GM23338 (cell line): ENCODE measurements around the gene CACNG3. TPM values are rescaled to one million over a fixed set of nuclear protein-coding genes. Genes with fewer than 3 reads are reported as not detected.

Source experiments
- ATAC-seq: fragments of 200-7000 bp; cut with Tn5 transposase; 3 replicates; pipeline ENCODE4 v1.9.1; 2020
- DNase-seq: peaks from one replicate; pipeline ENCODE4 v3.0.0-alpha.2; 2015; ENCODE audit warnings: low spot score
- H2AFZ ChIP-seq: fragments of 200-600 bp; sonication (generic); 2 replicates; pipeline ENCODE4 v1.8.0; 2016; ENCODE audit warnings: antibody characterized with exemption, mild to moderate bottlenecking, moderate library complexity
- H3F3A ChIP-seq: fragments of 200-600 bp; sonication (generic); replicated peaks from 2 replicates; pipeline ENCODE4 v1.8.0; 2017; ENCODE audit warnings: antibody characterized with exemption, mixed run types, low read depth
- H3K27ac ChIP-seq: fragments of 200-600 bp; sonication (generic); 2 replicates; pipeline ENCODE4 v1.6.1; 2016; ENCODE audit warnings: low read depth
- H3K27me3 ChIP-seq: fragments of 200-600 bp; sonication (generic); 2 replicates; pipeline ENCODE4 v1.8.0; 2016; ENCODE audit warnings: mild to moderate bottlenecking, mixed run types, moderate library complexity; ENCODE audit not compliant: insufficient read depth
- H3K36me3 ChIP-seq: fragments of 200-600 bp; sonication (generic); 2 replicates; pipeline ENCODE4 v1.8.0; 2016; ENCODE audit warnings: mild to moderate bottlenecking; ENCODE audit not compliant: insufficient read depth
- H3K4me1 ChIP-seq: fragments of 200-600 bp; sonication (generic); 2 replicates; pipeline ENCODE4 v1.8.0; 2016; ENCODE audit warnings: mild to moderate bottlenecking, moderate library complexity; ENCODE audit not compliant: insufficient read depth
- H3K4me2 ChIP-seq: fragments of 200-600 bp; sonication (generic); 2 replicates; pipeline ENCODE4 v1.7.1; 2017; ENCODE audit warnings: mixed run types
- H3K4me3 ChIP-seq: fragments of 200-600 bp; sonication (generic); 2 replicates; pipeline ENCODE4 v1.6.1; 2016; ENCODE audit warnings: mixed run types
- H3K79me2 ChIP-seq: fragments of 200-600 bp; sonication (generic); replicated peaks from 2 replicates; pipeline ENCODE4 v1.8.0; 2017; ENCODE audit warnings: mild to moderate bottlenecking; ENCODE audit not compliant: insufficient read depth
- H3K9me2 ChIP-seq: fragments of 200-600 bp; sonication (generic); 2 replicates; pipeline ENCODE4 v1.8.0; 2017; ENCODE audit not compliant: insufficient read depth
- H4K20me1 ChIP-seq: fragments of 200-600 bp; sonication (generic); replicated peaks from 2 replicates; pipeline ENCODE4 v1.8.0; 2017; ENCODE audit warnings: mild to moderate bottlenecking; ENCODE audit not compliant: insufficient read depth
- H3K27ac Mint-ChIP-seq: 2 replicates; pipeline ENCODE4 v1.8.0; 2020; ENCODE audit warnings: inconsistent platforms, mild to moderate bottlenecking, moderate library complexity, mixed read lengths
- H3K27me3 Mint-ChIP-seq: 3 replicates; pipeline ENCODE4 v1.8.0; 2022; ENCODE audit warnings: low read depth, mild to moderate bottlenecking, moderate library complexity, mixed read lengths, inconsistent platforms; ENCODE audit not compliant: insufficient read depth, poor library complexity
- H3K36me3 Mint-ChIP-seq: 3 replicates; pipeline ENCODE4 v1.8.0; 2021; ENCODE audit warnings: low read depth, mild to moderate bottlenecking, inconsistent platforms, moderate library complexity, mixed read lengths
- H3K4me1 Mint-ChIP-seq: 3 replicates; pipeline ENCODE4 v1.8.0; 2020; ENCODE audit warnings: mild to moderate bottlenecking, inconsistent platforms, mixed read lengths
- H3K4me3 Mint-ChIP-seq: 3 replicates; pipeline ENCODE4 v1.8.0; 2021; ENCODE audit warnings: moderate library complexity, mild to moderate bottlenecking, inconsistent platforms, mixed read lengths
- H3K9me3 Mint-ChIP-seq: 3 replicates; pipeline ENCODE4 v1.8.0; 2020; ENCODE audit warnings: moderate library complexity, mild to moderate bottlenecking, inconsistent platforms, mixed read lengths
- EZH2 ChIP-seq: fragments of 200-600 bp; sonication (generic); IDR thresholded peaks from one replicate; pipeline ENCODE4 v1.8.0; 2017; ENCODE audit warnings: antibody characterized with exemption, mild to moderate bottlenecking, low read depth; ENCODE audit not compliant: unreplicated experiment
- JUNB ChIP-seq: IDR thresholded peaks from one replicate; pipeline ENCODE4 v1.6.1; 2016; ENCODE audit warnings: antibody characterized with exemption; ENCODE audit not compliant: unreplicated experiment
- NANOG ChIP-seq: IDR thresholded peaks from 2 replicates; pipeline ENCODE4 v1.6.1; 2016; ENCODE audit warnings: antibody characterized with exemption, borderline replicate concordance
- ZNF114 ChIP-seq: fragments of 250-450 bp; sonication (Bioruptor Pico); IDR thresholded peaks from 2 replicates; pipeline ENCODE4 v1.5.0; 2020; ENCODE audit warnings: mild to moderate bottlenecking, moderate library complexity
- ZNF331 ChIP-seq: fragments of 250-450 bp; sonication (Bioruptor Pico); IDR thresholded peaks from 2 replicates; pipeline ENCODE4 v1.5.0; 2020; ENCODE audit warnings: low read depth, mild to moderate bottlenecking, moderate library complexity
- polyA plus RNA-seq: library from polyadenylated mRNA; unstranded; fragments of >200 nt; fragmentation: Nextera tagmentation; extraction: Ambion mirVana; gene quantifications from 2 replicates; pipeline ENCODE4 v1.2.1, GENCODE V29; 2016
- total RNA-seq: library from RNA; depleted of rRNA; stranded (reverse); fragments of >200 nt; shearing (Covaris generic); gene quantifications from 2 replicates; pipeline ENCODE4 v1.2.3, GENCODE V29; 2014
- TF ChIP-seq, protein P1 (sequence below): fragments of 250-450 bp; sonication (Bioruptor Pico); IDR thresholded peaks from 2 replicates; pipeline ENCODE4 v1.5.0; 2020; ENCODE audit warnings: mild to moderate bottlenecking, moderate library complexity
- TF ChIP-seq, protein P2 (sequence below): IDR thresholded peaks from 2 replicates; pipeline ENCODE4 v1.6.1; 2016; ENCODE audit warnings: antibody characterized with exemption
- TF ChIP-seq, protein P3 (sequence below): IDR thresholded peaks from one replicate; pipeline ENCODE4 v1.6.1; 2018; ENCODE audit warnings: antibody characterized with exemption; ENCODE audit not compliant: unreplicated experiment
- TF ChIP-seq, protein P4 (sequence below), 2 experiments: fragments of 200-600 bp in 1 of 2; sonication (generic) in 1 of 2; conservative IDR thresholded peaks; 2 replicates each; pipeline versions ENCODE4 v1.5.1 to v1.6.1; 2016 to 2017; ENCODE audit warnings: antibody characterized with exemption in 2 of 2, low read depth in 2 of 2, mild to moderate bottlenecking in 2 of 2, moderate library complexity in 1 of 2

Gene CACNG3
- total and polyA plus RNA-seq, 2 experiments from 2014 or later, result not detected

DNA sequence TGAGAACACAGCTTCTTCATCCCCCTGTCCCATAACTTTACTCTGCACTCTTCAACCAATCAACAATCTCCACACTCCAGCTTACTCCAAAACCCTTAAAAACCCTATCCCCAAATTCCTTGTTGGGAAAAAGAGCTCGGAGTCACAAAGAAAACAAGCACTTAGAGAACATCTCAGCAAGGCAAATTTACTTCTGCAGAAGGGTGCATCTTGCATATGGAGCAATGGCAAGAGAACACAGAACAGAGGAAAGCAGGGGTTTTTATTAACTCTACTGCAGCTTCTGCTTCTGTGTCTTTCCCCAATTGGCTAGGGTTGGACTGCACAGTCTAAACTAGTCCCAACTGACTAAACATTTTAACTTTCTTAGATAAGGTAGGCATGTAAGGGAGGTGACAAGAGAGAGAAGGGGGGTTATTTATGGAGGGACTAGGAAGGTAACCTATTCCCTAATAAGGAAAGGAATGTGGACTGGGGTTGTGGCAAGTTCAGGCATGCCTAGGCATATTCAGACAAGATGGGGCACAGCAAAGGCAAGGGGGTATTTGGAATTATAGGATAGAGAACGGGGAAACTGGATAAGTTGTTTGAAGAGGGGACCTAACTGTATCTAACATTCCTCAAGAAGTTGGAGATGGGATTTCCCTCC lies 125.5 kb downstream of the CACNG3 start:
- Histone ChIP-seq H3K27ac (no peak overlapping the region), H3K4me3 (no peak overlapping the region), H3K9me2 (no peaks in the 10 kb centered on the region), H3F3A (no peaks in the 10 kb centered on the region), H3K36me3 (peaks cover 6% of the 10 kb centered on the region; the same call in 1 of the 2 replicates), H2AFZ (no peak overlapping the region), H3K4me2 (no peak overlapping the region), H3K27me3 (peaks cover 11% of the 10 kb centered on the region), H3K4me1 (peaks cover 21% of the 10 kb centered on the region), H3K79me2 (no peaks in the 10 kb centered on the region), H4K20me1 (no peaks in the 10 kb centered on the region)
- Mint-ChIP-seq H3K27me3 (peaks cover 11% of the 10 kb centered on the region), H3K9me3 (peaks cover 64% of the 10 kb centered on the region), H3K4me1 (peaks cover 15% of the 10 kb centered on the region), H3K36me3 (peaks cover 57% of the 10 kb centered on the region), H3K27ac (no peak overlapping the region), H3K4me3 (no peak overlapping the region)
- DNase-seq (peak; percentile 39), ATAC-seq (no peak)
- TF ChIP-seq, protein P1, sequence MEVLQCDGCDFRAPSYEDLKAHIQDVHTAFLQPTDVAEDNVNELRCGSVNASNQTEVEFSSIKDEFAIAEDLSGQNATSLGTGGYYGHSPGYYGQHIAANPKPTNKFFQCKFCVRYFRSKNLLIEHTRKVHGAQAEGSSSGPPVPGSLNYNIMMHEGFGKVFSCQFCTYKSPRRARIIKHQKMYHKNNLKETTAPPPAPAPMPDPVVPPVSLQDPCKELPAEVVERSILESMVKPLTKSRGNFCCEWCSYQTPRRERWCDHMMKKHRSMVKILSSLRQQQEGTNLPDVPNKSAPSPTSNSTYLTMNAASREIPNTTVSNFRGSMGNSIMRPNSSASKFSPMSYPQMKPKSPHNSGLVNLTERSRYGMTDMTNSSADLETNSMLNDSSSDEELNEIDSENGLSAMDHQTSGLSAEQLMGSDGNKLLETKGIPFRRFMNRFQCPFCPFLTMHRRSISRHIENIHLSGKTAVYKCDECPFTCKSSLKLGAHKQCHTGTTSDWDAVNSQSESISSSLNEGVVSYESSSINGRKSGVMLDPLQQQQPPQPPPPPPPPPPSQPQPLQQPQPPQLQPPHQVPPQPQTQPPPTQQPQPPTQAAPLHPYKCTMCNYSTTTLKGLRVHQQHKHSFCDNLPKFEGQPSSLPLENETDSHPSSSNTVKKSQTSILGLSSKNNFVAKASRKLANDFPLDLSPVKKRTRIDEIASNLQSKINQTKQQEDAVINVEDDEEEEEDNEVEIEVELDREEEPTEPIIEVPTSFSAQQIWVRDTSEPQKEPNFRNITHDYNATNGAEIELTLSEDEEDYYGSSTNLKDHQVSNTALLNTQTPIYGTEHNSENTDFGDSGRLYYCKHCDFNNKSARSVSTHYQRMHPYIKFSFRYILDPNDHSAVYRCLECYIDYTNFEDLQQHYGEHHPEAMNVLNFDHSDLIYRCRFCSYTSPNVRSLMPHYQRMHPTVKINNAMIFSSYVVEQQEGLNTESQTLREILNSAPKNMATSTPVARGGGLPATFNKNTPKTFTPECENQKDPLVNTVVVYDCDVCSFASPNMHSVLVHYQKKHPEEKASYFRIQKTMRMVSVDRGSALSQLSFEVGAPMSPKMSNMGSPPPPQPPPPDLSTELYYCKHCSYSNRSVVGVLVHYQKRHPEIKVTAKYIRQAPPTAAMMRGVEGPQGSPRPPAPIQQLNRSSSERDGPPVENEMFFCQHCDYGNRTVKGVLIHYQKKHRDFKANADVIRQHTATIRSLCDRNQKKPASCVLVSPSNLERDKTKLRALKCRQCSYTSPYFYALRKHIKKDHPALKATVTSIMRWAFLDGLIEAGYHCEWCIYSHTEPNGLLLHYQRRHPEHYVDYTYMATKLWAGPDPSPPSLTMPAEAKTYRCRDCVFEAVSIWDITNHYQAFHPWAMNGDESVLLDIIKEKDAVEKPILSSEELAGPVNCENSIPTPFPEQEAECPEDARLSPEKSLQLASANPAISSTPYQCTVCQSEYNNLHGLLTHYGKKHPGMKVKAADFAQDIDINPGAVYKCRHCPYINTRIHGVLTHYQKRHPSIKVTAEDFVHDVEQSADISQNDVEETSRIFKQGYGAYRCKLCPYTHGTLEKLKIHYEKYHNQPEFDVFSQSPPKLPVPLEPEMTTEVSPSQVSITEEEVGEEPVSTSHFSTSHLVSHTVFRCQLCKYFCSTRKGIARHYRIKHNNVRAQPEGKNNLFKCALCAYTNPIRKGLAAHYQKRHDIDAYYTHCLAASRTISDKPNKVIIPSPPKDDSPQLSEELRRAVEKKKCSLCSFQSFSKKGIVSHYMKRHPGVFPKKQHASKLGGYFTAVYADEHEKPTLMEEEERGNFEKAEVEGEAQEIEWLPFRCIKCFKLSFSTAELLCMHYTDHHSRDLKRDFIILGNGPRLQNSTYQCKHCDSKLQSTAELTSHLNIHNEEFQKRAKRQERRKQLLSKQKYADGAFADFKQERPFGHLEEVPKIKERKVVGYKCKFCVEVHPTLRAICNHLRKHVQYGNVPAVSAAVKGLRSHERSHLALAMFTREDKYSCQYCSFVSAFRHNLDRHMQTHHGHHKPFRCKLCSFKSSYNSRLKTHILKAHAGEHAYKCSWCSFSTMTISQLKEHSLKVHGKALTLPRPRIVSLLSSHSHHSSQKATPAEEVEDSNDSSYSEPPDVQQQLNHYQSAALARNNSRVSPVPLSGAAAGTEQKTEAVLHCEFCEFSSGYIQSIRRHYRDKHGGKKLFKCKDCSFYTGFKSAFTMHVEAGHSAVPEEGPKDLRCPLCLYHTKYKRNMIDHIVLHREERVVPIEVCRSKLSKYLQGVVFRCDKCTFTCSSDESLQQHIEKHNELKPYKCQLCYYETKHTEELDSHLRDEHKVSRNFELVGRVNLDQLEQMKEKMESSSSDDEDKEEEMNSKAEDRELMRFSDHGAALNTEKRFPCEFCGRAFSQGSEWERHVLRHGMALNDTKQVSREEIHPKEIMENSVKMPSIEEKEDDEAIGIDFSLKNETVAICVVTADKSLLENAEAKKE (CRISPR knock-in tag), result no peak
- TF ChIP-seq EZH2 (no peak), ZNF114 (no peak), ZNF331 (CRISPR knock-in tag) (no peak), NANOG (no peak), JUNB (no peak)
- TF ChIP-seq, protein P2, sequence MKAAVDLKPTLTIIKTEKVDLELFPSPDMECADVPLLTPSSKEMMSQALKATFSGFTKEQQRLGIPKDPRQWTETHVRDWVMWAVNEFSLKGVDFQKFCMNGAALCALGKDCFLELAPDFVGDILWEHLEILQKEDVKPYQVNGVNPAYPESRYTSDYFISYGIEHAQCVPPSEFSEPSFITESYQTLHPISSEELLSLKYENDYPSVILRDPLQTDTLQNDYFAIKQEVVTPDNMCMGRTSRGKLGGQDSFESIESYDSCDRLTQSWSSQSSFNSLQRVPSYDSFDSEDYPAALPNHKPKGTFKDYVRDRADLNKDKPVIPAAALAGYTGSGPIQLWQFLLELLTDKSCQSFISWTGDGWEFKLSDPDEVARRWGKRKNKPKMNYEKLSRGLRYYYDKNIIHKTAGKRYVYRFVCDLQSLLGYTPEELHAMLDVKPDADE, result no peak
- TF ChIP-seq, protein P3, sequence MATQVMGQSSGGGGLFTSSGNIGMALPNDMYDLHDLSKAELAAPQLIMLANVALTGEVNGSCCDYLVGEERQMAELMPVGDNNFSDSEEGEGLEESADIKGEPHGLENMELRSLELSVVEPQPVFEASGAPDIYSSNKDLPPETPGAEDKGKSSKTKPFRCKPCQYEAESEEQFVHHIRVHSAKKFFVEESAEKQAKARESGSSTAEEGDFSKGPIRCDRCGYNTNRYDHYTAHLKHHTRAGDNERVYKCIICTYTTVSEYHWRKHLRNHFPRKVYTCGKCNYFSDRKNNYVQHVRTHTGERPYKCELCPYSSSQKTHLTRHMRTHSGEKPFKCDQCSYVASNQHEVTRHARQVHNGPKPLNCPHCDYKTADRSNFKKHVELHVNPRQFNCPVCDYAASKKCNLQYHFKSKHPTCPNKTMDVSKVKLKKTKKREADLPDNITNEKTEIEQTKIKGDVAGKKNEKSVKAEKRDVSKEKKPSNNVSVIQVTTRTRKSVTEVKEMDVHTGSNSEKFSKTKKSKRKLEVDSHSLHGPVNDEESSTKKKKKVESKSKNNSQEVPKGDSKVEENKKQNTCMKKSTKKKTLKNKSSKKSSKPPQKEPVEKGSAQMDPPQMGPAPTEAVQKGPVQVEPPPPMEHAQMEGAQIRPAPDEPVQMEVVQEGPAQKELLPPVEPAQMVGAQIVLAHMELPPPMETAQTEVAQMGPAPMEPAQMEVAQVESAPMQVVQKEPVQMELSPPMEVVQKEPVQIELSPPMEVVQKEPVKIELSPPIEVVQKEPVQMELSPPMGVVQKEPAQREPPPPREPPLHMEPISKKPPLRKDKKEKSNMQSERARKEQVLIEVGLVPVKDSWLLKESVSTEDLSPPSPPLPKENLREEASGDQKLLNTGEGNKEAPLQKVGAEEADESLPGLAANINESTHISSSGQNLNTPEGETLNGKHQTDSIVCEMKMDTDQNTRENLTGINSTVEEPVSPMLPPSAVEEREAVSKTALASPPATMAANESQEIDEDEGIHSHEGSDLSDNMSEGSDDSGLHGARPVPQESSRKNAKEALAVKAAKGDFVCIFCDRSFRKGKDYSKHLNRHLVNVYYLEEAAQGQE, result no peak
- TF ChIP-seq, protein P4, sequence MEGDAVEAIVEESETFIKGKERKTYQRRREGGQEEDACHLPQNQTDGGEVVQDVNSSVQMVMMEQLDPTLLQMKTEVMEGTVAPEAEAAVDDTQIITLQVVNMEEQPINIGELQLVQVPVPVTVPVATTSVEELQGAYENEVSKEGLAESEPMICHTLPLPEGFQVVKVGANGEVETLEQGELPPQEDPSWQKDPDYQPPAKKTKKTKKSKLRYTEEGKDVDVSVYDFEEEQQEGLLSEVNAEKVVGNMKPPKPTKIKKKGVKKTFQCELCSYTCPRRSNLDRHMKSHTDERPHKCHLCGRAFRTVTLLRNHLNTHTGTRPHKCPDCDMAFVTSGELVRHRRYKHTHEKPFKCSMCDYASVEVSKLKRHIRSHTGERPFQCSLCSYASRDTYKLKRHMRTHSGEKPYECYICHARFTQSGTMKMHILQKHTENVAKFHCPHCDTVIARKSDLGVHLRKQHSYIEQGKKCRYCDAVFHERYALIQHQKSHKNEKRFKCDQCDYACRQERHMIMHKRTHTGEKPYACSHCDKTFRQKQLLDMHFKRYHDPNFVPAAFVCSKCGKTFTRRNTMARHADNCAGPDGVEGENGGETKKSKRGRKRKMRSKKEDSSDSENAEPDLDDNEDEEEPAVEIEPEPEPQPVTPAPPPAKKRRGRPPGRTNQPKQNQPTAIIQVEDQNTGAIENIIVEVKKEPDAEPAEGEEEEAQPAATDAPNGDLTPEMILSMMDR (conservative IDR thresholded peaks at IDR 0.05; ENCODE audit: low read depth in 2 of 2), result no peak
